HCT116 (cell line): Measurements from ENCODE around the gene MARCHF2.

ENCODE experiments used
- SIN3A ChIP-seq: IDR thresholded peaks from 2 replicates; pipeline ENCODE4 v1.6.1; 2012; ENCODE audit warnings: low read depth
- TF ChIP-seq, protein P1 (sequence below): IDR thresholded peaks from 2 replicates; pipeline ENCODE4 v1.6.1; 2012; ENCODE audit warnings: low read depth
- TF ChIP-seq, protein P2 (sequence below), 3 experiments: fragments of 200-600 bp in 1 of 3; sonication (generic) in 1 of 3; IDR thresholded peaks in 2 of 3; conservative IDR thresholded peaks in 1 of 3; 2 replicates each; pipeline ENCODE4 v1.5.1; 2012 to 2017; ENCODE audit warnings: low read depth in 2 of 3, low read length in 2 of 3, antibody characterized with exemption in 1 of 3, borderline replicate concordance in 1 of 3, control low read depth in 1 of 3, mild to moderate bottlenecking in 1 of 3, mixed read lengths in 1 of 3, mixed run types in 1 of 3, moderate library complexity in 1 of 3; ENCODE audit not compliant: insufficient read depth in 1 of 3

DNA sequence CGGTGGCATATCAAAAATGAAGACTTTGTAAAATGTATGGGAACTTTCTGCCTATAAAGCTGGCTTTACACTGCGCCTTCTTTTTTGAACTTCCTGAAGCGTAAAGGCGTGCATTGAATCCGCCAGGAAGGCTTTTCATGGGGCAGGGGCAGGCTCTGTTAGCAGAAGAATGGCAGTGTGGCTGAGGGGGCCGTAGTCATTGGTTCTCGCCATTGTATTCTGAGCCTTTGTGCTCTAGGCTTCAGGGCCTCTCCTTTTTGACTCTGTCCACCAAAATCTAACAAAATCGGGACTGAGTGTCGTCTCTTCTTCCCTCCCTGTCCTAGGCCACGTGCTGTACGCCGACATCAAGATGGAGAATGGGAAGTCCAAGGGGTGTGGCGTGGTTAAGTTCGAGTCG, 75.3 kb downstream of the MARCHF2 start:
- TF ChIP-seq, protein P1, sequence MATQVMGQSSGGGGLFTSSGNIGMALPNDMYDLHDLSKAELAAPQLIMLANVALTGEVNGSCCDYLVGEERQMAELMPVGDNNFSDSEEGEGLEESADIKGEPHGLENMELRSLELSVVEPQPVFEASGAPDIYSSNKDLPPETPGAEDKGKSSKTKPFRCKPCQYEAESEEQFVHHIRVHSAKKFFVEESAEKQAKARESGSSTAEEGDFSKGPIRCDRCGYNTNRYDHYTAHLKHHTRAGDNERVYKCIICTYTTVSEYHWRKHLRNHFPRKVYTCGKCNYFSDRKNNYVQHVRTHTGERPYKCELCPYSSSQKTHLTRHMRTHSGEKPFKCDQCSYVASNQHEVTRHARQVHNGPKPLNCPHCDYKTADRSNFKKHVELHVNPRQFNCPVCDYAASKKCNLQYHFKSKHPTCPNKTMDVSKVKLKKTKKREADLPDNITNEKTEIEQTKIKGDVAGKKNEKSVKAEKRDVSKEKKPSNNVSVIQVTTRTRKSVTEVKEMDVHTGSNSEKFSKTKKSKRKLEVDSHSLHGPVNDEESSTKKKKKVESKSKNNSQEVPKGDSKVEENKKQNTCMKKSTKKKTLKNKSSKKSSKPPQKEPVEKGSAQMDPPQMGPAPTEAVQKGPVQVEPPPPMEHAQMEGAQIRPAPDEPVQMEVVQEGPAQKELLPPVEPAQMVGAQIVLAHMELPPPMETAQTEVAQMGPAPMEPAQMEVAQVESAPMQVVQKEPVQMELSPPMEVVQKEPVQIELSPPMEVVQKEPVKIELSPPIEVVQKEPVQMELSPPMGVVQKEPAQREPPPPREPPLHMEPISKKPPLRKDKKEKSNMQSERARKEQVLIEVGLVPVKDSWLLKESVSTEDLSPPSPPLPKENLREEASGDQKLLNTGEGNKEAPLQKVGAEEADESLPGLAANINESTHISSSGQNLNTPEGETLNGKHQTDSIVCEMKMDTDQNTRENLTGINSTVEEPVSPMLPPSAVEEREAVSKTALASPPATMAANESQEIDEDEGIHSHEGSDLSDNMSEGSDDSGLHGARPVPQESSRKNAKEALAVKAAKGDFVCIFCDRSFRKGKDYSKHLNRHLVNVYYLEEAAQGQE = no peak
- TF ChIP-seq, protein P2, sequence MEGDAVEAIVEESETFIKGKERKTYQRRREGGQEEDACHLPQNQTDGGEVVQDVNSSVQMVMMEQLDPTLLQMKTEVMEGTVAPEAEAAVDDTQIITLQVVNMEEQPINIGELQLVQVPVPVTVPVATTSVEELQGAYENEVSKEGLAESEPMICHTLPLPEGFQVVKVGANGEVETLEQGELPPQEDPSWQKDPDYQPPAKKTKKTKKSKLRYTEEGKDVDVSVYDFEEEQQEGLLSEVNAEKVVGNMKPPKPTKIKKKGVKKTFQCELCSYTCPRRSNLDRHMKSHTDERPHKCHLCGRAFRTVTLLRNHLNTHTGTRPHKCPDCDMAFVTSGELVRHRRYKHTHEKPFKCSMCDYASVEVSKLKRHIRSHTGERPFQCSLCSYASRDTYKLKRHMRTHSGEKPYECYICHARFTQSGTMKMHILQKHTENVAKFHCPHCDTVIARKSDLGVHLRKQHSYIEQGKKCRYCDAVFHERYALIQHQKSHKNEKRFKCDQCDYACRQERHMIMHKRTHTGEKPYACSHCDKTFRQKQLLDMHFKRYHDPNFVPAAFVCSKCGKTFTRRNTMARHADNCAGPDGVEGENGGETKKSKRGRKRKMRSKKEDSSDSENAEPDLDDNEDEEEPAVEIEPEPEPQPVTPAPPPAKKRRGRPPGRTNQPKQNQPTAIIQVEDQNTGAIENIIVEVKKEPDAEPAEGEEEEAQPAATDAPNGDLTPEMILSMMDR (IDR thresholded peaks at IDR 0.05 in 2 of 3, conservative IDR thresholded peaks at IDR 0.05 in 1 of 3; ENCODE audit: borderline replicate concordance in 1 of 3, insufficient read depth in 1 of 3, low read depth in 2 of 3, low read length in 2 of 3) = no peak
- no peak for TF ChIP-seq SIN3A
